Cardiac muscle cell (in vitro differentiated cells and primary cell): ENCODE data around the gene BST1. TPM values are rescaled to one million over a fixed set of nuclear protein-coding genes. Genes with fewer than 3 reads are reported as not detected.

ENCODE experiments used
- DNase-seq, 2 donors: peaks; one replicate each; pipeline versions ENCODE4 v3.0.0 to v3.0.0-alpha.2; 2010 to 2017; ENCODE audit warnings: low read depth in 1 of 2, low spot score in 1 of 2
- H3K27ac ChIP-seq: fragments of 200-600 bp; sonication (generic); 2 replicates; pipeline ENCODE4 v1.5.1; 2016
- H3K27me3 ChIP-seq: fragments of 200-600 bp; sonication (generic); 2 replicates; pipeline ENCODE4 v1.6.0; 2016; ENCODE audit warnings: control low read depth
- H3K36me3 ChIP-seq: fragments of 200-600 bp; sonication (generic); 2 replicates; pipeline ENCODE4 v1.5.1; 2016; ENCODE audit warnings: control low read depth
- H3K4me1 ChIP-seq: fragments of 200-600 bp; sonication (generic); 2 replicates; pipeline ENCODE4 v1.8.1; 2017; ENCODE audit warnings: low read depth, mild to moderate bottlenecking, mixed run types
- H3K4me3 ChIP-seq: fragments of 200-600 bp; sonication (generic); 2 replicates; pipeline ENCODE4 v1.5.1; 2016; ENCODE audit warnings: mild to moderate bottlenecking
- H3K9me3 ChIP-seq: fragments of 200-600 bp; sonication (generic); 2 replicates; pipeline ENCODE4 v1.5.1; 2017; ENCODE audit warnings: low read depth, mild to moderate bottlenecking, control low read depth
- polyA plus RNA-seq: library from polyadenylated mRNA; unstranded; fragments of >200 nt; fragmentation: Nextera tagmentation; extraction: Ambion mirVana; gene quantifications from 2 replicates; pipeline ENCODE4 v1.2.1, GENCODE V29; 2016
- total RNA-seq: library from RNA; depleted of rRNA; stranded (reverse); fragments of >200 nt; gene quantifications from 2 replicates; pipeline ENCODE4 v1.2.3, GENCODE V29; 2016
- TF ChIP-seq, protein P1 (sequence below): IDR thresholded peaks from 2 replicates; pipeline ENCODE4 v1.5.1; 2012; ENCODE audit warnings: low read depth, mild to moderate bottlenecking, low read length

Gene BST1
- total and polyA plus RNA-seq, 2 experiments from 2014 or later, result 0.09 to 0.35 TPM

DNA sequence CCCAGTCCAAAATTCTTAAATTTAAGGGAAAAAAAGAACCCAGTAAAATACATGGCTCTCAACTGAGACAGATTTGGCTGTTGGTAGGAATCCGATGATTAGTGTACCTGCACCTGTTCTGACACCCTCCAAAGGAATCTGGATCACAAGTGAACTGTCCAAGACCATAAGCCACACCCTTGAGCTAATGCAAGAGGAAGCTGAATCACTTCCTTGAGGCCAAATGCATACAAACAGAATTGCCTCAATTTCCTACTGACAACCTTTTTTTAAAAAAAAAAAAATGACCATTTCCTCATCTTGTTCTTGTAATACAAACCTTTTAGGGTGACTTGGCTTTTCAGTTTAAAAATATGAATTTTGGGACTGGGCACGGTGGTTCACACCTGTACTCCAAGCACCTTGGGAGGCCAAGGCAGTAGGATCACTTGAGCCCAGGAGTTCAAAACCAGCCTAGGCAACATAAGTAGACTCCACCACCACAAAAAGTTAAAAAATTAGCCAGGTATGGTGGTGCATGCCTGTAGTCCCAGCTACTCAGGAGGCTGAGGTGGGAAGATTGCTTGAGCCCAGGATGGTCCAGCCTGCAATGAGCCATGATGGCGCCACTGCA is 37.0 kb upstream of the BST1 start:
- peaks cover 4% of the 10 kb centered on the region for H3K4me1 ChIP-seq
- no peaks in the 10 kb centered on the region for H3K27me3 ChIP-seq
- H3K27ac ChIP-seq, result no peak overlapping the region
- H3K36me3 ChIP-seq, result no peaks in the 10 kb centered on the region
- DNase-seq, result peak in 1 of 2 donors; percentile 49
- H3K4me3 ChIP-seq, result no peak overlapping the region
- TF ChIP-seq, protein P1, sequence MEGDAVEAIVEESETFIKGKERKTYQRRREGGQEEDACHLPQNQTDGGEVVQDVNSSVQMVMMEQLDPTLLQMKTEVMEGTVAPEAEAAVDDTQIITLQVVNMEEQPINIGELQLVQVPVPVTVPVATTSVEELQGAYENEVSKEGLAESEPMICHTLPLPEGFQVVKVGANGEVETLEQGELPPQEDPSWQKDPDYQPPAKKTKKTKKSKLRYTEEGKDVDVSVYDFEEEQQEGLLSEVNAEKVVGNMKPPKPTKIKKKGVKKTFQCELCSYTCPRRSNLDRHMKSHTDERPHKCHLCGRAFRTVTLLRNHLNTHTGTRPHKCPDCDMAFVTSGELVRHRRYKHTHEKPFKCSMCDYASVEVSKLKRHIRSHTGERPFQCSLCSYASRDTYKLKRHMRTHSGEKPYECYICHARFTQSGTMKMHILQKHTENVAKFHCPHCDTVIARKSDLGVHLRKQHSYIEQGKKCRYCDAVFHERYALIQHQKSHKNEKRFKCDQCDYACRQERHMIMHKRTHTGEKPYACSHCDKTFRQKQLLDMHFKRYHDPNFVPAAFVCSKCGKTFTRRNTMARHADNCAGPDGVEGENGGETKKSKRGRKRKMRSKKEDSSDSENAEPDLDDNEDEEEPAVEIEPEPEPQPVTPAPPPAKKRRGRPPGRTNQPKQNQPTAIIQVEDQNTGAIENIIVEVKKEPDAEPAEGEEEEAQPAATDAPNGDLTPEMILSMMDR, result no peak
- no peaks in the 10 kb centered on the region for H3K9me3 ChIP-seq

DNA sequence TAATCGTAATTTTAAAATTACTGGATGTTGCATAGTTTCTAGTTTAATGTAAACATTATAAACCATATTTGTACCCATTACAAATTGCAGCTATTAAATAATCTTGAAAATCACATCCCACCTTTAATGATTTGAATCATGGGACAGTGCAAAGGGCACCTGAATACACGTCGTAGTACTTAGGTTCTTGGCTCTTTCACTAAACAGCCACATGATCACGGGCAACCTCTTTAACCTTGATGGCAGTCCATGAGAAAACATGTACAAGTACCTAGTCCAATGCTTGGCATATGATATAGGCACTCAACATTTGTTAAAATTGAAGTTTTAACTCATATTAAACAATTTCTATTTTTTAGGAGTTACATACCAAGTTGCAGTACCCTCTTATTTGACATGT is 35.9 kb upstream of the BST1 start:
- H3K27ac ChIP-seq, result no peak overlapping the region
- H3K9me3 ChIP-seq, result no peaks in the 10 kb centered on the region
- no peaks in the 10 kb centered on the region for H3K27me3 ChIP-seq

DNA sequence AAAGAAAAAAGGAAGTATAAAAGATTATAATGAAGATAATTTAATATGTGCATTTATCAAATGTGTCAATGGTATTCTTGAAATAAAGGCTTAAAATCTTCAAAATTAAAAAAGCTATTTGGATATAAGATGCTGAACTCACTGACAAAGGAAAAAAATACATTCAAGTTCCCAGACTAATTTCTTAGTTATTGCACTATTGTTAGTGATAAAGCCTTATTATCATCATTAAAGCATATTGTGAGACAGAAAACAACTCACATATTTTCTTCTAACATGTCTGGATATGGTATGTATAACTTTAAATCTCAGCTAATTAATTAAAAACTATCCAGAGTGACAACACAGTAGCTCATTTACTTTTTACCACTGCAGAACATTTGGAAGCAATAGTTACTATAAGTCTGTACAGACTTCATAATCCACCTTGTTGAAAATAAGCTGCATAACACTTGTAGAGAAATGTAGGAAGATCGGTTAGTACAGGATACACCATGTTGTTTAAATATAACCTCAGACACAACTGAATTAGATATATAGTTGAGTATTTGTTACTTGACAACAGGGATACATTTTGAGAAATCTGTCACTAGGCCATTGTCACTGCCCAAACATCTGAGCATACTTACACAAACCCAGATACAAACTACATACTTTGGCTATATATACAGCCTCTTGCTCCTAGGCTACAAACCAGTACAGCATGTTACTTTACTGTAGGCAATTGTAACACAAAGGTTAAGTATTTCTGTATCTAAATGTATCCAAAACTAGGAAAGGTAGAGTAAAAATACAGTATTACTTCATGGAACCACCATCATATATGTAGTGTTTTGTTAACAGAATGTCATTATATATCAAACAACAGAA is 34.1 kb upstream of the BST1 start:
- H3K36me3 ChIP-seq, result no peaks in the 10 kb centered on the region
- no peaks in the 10 kb centered on the region for H3K27me3 ChIP-seq
- DNase-seq, result no peak
- H3K4me3 ChIP-seq, result no peak overlapping the region
- TF ChIP-seq, protein P1, result no peak
- peaks cover 4% of the 10 kb centered on the region for H3K4me1 ChIP-seq
- peak overlapping the region; percentile 0 for H3K27ac ChIP-seq
- H3K9me3 ChIP-seq, result no peaks in the 10 kb centered on the region

More for the DNA sequence above, 35.9 kb upstream of the BST1 start:
- DNase-seq, result no peak
- Histone ChIP-seq H3K36me3 (no peaks in the 10 kb centered on the region), H3K4me1 (peaks cover 4% of the 10 kb centered on the region), H3K4me3 (no peak overlapping the region)
- TF ChIP-seq, protein P1, result no peak

DNA sequence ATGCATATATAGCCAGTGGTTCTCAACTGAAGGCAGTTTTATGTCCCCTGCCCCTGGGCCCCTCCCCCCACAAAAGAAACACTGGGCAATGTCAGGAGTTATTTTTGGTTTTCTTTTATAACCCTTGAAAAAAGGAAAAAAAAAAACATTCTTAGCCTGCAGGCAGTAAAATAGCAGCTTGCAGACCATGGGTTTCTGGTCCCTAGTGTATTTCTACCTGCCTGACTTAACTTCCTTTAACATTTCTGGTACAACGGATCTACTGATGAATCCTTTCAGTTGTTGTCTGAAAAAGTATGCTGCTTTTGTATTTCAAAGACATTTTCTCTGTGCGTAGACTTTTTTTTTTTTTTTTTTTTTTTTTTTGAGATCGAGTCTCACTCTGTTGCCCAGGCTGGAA is 32.3 kb upstream of the BST1 start:
- H3K4me1 ChIP-seq, result peaks cover 4% of the 10 kb centered on the region
- H3K27me3 ChIP-seq, result no peaks in the 10 kb centered on the region
- TF ChIP-seq, protein P1, result no peak
- no peaks in the 10 kb centered on the region for H3K36me3 ChIP-seq
- no peak for DNase-seq
- no peaks in the 10 kb centered on the region for H3K9me3 ChIP-seq
- no peak overlapping the region for H3K27ac ChIP-seq
- no peak overlapping the region for H3K4me3 ChIP-seq

DNA sequence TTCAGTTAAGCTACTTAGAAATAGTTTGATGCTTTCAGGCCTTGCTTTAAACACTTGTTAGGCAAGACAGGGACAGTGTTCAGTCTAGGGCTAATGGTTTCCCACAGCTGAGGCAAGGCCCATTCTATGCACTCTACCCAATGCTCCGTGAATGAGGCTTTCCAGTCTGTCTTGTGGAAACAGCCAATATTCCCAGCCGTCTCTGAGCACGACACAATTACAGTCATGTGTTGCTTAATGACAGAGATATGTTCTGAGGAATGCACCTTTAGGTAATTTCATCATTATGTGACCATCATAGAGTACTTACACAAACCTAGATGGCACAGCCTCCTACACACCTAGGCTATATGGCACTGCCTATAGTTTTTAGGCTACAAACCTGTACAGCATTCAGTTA is 30.8 kb upstream of the BST1 start:
- Histone ChIP-seq H3K27me3 (no peaks in the 10 kb centered on the region), H3K4me3 (no peak overlapping the region), H3K9me3 (no peaks in the 10 kb centered on the region), H3K36me3 (no peaks in the 10 kb centered on the region), H3K27ac (no peak overlapping the region), H3K4me1 (peaks cover 4% of the 10 kb centered on the region)
- TF ChIP-seq, protein P1, result no peak
- no peak for DNase-seq
